HG02852 (cell line): ENCODE data around the gene IST1.
A peak's percentile ranks its signal among the peaks of the same experiment; 100 is the strongest.
"Not testable (repeated sequence)": the region's sequence is repeated elsewhere in the genome, so short reads cannot be mapped to it uniquely, and the experiment has no call there.

Experiments used
- ATAC-seq: cut with Tn5 transposase; IDR thresholded peaks from one replicate; pipeline ENCODE4 v1.9.1; 2021; ENCODE audit warnings: mild to moderate bottlenecking, moderate library complexity; ENCODE audit not compliant: unreplicated experiment

The IST1 gene

DNA sequence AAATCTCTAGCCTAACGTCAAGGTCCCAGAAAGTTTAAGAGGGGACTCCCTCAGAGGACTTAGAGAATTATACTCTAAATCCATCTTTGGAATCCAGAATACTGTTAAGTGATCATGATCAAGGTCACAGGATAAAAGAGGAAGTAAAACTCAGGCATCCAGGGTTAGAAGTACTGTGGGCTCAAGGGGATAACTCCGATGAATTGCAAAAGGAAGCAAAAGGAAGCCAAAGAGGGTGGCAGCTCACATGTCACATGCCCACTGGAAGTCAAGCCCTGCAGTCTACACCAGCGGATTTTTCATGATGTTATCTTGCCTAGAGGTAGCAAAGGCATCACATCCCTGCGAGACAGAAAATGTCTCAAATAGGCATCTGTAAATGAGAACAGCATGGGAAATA lies 15.2 kb upstream of the IST1 start:
- no peak for ATAC-seq

DNA sequence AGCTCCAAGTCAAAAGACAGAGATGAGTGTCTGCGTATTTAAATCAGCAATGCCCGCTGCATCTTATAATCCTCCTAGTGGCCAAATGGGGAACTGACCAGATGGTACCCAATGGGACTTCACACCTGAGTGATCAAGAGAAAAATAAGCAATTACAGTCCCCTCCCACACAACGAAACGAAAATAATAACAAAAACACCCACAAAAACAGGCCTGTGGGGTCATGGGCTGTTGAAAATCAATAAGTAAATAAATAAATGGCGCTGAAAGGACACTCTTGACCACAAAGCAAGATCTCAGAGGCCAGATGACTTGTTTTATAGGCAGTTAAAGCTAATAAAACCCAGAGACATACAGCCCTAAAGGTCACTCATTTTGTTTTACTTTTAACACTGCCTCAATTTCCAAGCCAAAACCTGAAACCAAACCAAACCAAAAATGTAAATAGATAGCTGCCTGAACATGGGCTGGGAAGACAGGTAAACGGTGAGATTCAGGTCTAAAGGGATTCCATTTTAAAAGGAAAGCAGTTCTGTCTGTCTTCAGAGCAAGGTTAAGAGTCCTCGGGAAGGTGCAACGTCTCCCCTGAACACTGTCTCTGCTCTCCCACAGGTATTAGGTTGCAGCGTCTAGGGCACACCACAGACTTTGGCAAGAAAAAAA lies 12.7 kb upstream of the IST1 start:
- ATAC-seq, result peak; percentile 36

DNA sequence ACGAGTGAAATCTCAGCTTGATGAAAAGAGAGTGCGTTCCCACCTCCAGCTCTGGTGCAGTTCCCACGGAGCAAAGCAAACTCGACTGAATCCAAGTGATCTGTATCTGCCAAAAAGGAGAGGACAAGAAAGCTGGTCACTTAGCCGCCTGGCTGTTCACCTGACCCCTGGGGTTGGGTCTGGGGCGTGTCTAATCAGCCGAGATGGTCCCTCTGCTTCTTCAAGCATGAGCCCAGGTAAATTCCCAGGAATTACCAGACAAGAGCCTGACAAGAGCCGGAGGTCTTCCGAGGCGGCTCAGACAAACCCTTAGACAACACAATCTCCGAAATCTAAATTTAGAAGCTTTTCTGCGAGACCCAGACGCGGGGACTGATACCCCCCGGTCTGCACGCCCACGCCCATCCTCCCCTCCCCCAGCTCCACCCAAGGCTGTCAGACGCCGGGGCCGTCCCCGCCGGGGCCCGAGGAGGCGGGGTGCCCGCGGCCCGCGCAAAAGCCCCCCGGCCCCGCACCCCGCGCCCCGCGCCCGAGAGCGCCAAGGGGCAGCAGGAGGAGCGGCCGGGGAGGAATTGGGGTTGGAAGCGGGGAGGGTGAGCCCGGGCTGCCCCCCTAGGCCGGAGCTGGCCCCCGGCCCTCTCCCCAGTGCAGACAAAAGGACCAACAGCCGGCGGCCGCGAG lies 12.0 kb upstream of the IST1 start:
- peak; percentile 36 for ATAC-seq

DNA sequence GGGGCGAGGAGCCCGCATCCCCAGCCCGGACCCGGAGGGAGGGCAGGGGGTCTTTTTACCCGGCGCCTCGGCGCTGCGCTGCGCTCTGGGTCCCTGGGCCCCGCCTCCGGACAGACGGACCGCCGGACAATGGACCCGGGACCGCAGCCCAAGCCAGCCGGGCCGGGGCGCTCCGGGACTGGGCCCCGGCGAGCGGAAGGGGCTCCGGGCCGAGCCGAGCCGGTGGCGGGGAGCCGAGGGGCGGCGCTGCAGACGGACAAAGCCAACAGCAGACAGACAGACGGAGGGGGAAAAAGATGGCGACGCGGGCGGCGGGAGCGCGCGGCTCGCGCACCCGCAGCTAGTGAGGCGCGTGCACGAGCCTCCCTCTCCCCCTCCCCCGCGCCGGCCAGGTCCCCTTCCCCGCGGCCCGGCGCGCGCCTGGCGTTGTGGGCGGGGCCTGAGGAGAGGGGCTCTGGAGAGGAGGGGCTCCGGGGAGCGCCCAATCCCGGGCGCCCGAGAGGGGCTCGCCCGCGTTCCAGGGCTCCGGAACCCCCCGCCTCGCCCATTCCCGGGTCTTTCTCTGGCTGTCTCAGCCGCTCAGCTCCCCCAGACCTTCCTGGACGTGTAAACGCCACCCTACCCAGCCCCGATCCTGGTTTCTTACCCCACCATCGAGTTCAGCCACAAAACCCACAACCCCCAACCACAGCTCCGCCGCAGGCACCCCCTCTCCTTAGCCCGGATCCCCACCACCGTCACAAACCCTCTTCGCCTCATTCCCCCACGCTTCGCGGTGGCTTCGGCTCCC lies 11.3 kb upstream of the IST1 start, which contains the start of gene ZNF821:
Gene ZNF821 (minus strand): TSS at position 334 of the 790 bp plus-strand sequence. CDS start 4,236 bp downstream, outside the sequence.
- ATAC-seq, result peak; percentile 46

DNA sequence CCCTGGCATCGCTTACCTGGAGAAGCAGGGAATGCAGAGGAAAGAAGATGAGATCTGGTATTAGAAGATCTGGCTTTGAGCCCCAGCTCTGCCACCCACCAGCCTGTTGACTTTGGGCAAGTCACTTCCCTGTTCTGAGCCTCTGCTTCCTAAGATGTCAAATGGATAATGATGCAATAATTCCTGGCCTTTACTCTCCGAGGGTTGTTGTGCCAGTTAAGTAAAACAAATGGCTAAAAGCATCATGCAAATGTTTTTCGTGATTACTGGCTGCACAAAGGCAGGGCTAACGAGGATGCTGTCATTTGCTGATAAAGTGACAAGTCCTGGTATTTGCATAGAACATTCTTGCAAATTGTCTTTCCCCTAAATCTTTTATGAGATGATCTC lies 10.1 kb upstream of the IST1 start:
- ATAC-seq, result no peak

DNA sequence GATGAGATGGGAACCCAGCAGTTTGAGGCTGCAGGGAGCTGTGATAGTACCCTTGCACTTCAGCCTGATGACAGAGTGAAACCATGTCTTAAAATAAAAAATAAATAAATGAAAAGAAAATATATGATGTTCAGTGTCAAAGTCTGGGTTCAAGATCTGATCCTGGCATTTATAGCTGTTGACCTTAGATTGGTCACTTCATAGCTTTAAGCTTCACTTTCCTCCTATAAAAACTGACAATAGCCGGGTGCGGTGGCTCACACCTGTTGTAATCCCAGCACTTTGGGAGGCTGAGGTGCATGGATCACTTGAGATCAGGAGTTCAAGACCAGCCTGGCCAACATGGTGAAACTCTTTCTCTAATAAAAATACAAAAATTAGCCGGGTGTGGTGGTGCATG lies 6.2 kb upstream of the IST1 start:
- ATAC-seq, result no peak

DNA sequence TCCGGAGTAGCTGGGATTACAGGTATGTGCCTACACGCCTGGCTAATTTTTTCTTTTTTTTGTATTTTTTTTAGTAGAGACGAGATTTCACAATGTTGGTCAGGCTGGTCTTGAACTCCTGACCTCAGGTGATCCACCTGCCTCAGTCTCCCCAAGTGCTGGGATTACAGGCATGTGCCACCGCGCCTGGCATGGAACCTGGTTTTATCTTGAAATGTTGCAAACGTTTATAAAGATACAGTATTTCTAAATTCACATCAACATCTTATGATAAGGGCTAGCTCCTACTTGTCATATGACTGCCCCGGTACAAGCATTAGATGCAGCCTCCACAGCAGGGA lies 1.5 kb upstream of the IST1 start:
- no peak for ATAC-seq

DNA sequence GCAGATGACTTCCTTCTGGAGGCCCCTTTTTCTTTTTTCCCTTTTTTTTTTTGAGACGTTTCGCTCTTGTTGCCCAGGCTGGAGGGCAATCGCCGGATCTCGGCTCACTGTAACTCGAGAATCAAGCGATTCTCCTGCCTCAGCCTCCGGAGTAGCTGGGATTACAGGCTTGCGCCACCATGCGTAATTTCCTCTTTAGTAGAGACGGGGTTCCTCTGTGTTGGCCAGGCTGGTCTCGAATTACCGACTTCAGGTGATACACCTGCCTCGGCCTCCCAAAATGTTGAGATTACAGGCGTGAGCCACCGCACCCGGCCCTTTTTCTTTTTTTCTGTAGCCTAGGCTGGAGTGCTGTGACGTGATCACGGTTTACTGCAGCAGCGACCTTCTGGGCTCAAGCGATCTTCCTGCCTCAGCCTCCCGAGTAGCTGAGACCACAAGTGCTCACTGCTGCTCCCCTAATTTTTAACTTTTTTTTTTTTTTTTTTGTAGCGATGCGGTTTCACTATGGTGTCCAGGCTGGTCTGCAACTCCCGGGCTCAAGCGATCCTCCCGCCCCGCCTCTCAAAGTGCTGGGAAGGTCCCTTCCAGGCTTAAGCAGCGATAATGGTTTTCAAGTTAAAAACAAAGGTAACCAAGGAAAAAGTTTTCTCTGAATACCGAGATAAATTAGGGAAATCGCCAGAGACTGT lies 956 bp upstream of the IST1 start:
- ATAC-seq, result peak; percentile 8

DNA sequence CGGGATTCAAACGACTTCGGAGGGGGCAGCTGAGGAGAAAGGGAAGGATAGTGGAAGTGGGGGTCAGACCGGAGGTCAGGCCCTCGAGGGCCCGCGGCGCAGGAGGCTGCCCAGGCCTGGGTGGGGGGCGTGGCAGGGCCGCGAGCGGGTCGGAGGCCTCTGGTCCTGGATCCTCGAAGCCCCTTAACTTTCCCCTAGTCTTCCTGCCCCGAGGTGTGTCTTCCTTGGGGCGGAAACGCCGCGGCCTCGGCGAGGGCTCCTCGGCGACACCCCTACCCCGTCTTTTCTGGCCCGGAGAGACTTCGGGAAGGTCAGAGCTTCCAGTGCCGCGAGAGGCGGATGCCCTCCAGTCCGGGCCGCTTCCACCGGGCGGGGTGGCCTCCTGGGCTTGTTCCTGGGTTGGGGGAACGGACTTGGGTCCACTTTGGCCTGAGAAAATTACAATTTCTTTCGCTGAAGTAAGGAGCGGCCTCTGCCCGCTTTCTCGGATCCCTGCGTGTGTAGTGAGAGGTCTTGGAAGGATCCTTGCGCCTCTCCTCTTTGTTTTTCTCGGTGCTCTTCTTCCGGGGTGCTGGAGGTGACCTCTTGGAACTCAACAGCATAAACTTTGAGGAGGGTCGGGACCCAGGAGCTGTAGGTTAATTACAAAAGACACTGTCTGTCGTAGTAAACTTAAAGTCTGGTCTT lies 491 bp downstream of the IST1 start:
- peak; percentile 29 for ATAC-seq

DNA sequence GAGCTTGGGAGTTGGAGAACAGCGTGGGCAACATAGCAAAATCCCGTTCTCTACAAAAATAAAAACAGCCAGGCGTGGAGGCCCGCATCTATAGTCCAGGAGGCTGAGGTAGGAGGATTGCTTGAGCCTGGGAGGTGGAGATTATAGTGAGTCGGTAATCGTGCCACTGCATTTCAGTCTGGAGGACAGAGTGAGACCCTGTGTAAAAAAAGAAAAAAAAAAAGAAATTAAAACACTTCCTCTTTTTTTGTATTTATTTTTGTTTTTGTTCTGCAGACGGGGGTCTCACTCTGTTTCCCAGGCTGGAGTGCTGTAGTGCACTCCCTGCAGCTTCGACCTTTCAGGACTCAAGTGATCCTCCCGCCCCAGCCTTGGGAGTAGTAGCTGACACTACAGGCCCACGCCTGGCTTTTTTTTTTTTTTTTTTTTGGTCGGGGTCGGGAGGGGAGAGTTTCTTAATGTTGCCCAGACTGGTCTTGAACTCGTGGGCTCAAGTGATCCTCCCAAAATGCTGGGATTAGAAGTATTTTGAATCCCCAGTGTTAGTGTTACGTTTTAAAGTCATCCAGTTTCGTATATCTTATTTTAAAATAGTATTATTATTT lies 1.5 kb downstream of the IST1 start:
- no peak for ATAC-seq

DNA sequence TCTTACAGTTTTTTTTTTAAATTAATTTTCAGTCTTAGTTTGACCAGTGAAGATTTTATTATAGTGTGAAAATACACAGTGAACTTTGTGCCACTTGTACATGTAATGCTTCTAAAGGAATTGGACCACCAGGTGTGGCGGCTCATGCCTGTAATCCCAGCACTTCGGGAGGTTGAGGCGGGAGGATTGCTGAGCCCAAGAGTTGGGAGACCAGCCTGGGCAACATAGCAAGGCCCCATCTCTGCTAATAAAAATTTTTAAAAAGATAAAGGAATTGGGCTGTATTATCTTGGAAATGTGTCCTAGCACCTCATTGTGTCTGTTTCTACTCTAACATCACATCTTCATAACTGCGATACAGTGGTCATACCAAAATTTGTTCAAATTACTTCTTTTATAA lies 3.8 kb downstream of the IST1 start:
- no peak for ATAC-seq

DNA sequence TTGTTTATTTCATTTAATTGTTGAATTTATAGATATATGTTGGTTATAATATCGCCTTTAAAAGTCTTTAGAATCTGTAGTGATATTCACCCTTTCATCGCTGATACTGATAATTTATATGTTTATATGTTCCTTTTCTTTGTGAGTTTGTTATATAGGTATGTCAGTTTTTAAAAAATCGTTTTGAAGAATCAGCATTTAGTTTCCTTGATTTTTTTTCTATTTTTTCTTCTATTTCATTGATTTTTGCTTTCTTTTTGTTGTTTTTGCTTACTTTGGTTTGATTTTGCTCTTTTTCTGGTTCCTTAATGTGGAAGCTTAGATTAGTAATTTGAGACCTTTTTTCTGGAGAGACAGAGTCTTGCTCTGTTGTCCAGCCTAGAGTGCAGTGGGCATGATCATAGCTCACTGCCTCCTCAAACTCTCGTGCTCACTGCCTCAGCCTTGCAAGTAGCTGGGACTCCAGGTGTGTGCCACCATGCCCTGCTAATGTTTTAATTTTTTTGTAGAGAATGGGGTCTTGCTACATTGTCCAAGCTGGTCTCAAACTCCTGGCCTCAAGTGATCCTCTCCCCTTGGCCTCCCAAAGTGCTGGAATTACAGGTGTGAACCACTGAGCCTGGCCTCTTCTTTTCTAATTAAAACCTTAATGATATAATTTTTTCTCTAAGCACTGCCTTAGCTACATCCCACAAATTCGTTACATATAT lies 7.5 kb downstream of the IST1 start:
- no peak for ATAC-seq

DNA sequence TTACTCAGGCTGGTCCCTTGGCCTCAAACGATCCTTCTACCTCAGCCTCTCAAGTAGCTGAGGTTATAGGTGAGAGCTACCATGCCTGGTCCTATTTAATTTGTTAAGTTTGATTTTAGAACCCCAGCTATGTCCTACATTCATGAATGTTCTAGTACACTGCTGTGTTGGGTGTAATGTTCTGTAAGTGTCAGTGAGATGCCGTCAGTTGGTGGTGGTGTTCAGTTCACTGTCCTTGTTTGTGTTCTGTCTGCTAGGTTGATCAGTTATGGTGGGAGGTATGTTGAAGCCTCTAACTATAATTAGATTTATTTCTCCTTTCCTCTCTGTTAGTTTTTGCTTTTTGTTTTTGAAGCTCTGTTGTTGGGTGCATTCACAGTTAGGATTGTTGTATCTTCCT lies 8.3 kb downstream of the IST1 start:
- no peak for ATAC-seq

DNA sequence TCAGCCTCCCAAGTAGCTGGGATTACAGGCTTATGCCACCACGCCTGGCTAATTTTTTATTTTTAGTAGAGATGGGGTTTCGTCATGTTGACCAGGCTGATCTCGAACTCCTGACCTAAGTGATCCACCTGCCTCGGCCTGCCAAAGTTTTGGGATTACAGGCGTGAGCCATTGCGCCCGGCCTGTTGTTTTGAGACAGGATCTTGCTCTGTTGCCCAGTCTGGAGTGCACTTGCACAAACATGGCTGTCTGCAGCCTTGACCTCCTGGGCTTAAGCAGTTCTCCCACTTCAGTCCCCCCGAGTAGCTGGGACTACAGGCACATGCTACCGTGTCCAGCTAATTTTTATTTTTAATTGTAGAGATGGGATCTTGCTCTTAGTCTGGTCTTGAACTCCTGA lies 8.9 kb downstream of the IST1 start:
- ATAC-seq, result no peak

DNA sequence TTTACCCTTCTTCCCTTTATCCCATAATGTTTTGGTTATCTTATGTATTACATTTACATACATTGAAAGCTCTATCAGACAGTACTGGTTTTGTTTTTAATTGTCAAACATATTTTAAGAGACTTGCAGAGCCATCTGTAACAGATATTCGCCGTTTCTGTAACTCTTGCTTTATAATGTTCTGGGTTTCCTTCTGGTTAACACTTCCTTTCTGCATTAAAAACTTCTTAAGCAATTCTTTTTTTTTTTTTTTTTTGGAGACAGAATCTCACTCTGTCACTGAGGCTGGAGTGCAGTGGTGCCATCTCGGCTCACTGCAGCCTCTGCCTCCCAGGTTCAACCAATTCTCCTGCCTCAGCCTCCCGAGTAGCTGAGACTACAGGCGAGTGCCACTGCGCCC lies 10.4 kb downstream of the IST1 start:
- ATAC-seq, result not testable (repeated sequence)

DNA sequence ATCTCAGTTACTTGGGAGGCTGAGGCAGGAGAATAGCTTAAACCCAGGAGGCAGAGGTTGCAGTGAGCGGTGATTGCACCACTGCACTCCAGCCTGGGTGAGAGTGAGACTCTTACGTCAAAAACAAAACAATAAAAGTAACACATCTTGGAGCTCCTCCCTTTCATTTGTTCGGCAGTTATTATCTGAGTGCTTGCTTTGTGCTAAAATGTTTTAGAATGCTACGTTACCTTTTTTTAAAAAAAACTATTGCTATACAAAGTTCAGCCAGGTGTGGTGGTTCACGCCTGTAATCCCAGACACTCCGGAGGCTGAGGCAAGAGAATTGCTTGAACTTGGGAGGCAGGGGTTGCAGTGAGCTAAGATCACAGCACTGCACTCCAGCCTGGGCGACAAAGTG lies 15.8 kb downstream of the IST1 start:
- no peak for ATAC-seq

DNA sequence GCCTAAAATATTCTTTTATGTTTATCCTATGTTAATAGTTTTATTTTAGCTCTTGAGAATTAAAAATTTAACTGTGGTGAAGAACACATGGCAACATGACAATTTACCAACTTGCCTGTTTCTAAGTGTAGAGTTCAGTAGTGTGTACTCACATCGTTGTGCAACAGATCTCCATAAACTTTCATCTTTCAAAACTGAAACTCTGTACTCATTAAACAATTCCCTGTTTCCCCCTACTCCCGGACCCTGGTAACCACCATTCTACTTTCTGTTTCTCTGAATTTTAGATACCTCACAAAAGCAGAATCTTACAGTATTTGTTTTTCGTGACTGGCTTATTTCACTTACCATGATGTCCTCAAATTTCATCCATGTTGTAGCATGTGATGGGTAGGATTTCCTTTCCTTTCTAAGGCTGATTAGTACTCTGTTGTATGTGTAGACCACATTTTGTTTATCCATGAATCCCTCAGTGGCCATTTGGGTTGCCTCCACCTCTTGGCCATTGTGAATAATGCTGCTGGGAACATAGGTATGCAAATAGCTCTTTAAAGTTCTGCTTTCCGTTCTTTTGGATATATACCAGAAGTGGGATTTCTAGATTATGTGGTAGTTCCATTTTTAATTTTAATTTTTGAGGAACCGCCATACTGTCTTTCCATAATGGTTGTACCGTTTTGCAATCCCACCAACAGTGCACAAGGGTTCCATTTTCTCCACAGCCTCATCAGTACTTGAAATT lies 17.4 kb downstream of the IST1 start:
- ATAC-seq, result no peak

DNA sequence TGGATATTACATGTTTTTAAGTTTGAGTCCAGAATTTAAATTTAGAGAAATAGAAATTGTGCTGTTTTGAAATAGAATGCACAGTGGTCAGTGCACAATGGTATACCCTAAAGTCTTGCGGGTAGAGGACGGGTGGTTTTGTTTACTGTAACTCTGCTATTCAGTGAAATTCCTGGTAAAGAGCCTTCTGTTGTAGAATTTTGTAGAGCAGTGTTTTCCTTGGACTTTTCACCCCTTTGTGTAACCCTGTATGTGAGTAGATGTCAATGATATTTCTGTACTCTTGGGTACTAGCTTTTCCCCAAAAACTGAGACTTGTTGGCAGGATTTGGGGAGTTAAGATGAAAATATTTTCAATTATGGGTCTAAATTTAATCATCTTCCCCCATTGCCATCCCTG lies 19.5 kb downstream of the IST1 start:
- ATAC-seq, result no peak

DNA sequence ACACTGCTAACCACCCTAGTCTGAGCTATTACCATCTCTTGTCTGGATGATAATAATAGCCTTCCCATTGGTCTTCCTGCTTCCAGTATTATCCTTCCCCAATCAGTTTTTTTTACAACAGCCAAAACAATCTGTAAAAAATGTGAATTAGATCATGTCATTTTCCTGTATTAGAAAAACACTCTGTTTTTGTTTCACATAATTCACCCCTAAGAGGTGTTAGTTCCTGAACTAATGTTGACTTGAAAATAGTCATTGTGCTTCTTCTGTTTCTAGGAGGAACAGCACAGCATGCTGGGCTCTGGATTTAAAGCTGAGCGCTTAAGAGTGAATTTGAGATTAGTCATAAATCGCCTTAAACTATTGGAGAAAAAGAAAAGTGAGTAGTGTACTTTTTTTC lies 20.0 kb downstream of the IST1 start:
- ATAC-seq, result no peak
